ENCODE measurements around the gene GPR3.
A peak's percentile ranks its signal among the peaks of the same experiment; 100 is the strongest.
"Not testable (repeated sequence)": the region's sequence is repeated elsewhere in the genome, so short reads cannot be mapped to it uniquely, and the experiment has no call there.

The GPR3 gene

GRCh38 chr1:27380766-27381733 lies 11.4 kb upstream of the GPR3 start:
- no peaks in the 10 kb centered on the region for H3K4me1 Mint-ChIP-seq (ENCODE audit: low read depth)
- DNase-seq: no peak

DNA sequence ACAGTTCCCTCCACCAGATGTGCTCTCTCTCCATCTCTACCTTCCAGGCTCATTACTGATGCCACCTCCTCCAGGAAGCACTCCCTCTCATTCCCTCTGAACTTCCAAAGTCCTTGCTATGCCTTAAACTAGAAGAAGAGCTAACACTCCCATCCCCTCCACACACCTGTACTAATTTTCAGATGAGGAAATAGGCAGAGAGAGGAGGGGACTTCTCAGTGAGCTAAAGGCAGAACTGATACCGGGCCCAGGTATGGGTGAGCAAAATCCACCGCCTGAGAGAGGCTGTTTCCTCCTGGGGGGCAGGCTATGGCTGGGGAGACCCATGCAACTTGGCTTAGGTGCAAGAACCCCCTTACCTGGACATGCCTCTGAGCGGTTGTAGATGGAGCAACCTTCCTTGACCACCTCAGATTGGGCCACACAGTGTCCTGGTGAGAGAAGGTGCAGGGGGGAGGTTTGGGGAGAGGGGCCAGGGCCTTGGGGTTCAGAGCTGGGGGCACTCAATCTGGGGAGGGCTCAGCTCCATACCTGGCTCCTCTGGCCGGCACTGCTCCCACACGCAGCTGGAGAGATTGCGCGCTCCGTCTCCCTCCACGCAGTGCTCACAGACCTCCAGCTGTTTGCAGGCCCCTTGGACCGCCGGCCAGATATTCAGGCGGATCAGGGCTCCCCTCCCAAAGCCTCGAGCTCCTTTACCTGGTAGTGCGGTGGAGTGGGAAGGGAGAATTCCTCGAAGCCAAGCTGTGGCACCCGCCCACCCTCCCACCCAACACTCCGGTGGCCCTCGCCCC lies 10.3 kb upstream of the GPR3 start:
- H3K36me3 Mint-ChIP-seq (ENCODE audit: low read depth): no peaks in the 10 kb centered on the region
- DNase-seq: no peak
- H3K4me1 Mint-ChIP-seq (ENCODE audit: low read depth): no peaks in the 10 kb centered on the region
- no peak overlapping the region for H3K27ac Mint-ChIP-seq
- H3K9me3 Mint-ChIP-seq: no peaks in the 10 kb centered on the region
- no peaks in the 10 kb centered on the region for H3K27me3 Mint-ChIP-seq
- no peak overlapping the region for H3K4me3 Mint-ChIP-seq

More at GRCh38 chr1:27380766-27381733, 11.4 kb upstream of the GPR3 start:
- H3K27ac Mint-ChIP-seq: peak overlapping the region; percentile 32
- H3K27me3 Mint-ChIP-seq: no peaks in the 10 kb centered on the region
- no peak overlapping the region for H3K4me3 Mint-ChIP-seq
- no peaks in the 10 kb centered on the region for H3K9me3 Mint-ChIP-seq
- no peaks in the 10 kb centered on the region for H3K36me3 Mint-ChIP-seq (ENCODE audit: low read depth)

- Mint-ChIP-seq H3K9me3 (no peaks in the 10 kb centered on the region), H3K27me3 (no peaks in the 10 kb centered on the region), H3K4me1 (ENCODE audit: low read depth) (no peaks in the 10 kb centered on the region), H3K27ac (no peak within 1 kb of the TSS), H3K36me3 (ENCODE audit: low read depth) (no peaks in the 10 kb centered on the region), H3K4me3 (no peak within 1 kb of the TSS)
- DNase-seq: peak; percentile 66
Observed at GRCh38 chr1:27383039-27383605, 9.3 kb upstream of the GPR3 start, which contains the start of gene CD164L2. TSS of gene CD164L2 (minus strand) at chr1:27383333. CDS start at chr1:27383239, 94 bp downstream.

DNA sequence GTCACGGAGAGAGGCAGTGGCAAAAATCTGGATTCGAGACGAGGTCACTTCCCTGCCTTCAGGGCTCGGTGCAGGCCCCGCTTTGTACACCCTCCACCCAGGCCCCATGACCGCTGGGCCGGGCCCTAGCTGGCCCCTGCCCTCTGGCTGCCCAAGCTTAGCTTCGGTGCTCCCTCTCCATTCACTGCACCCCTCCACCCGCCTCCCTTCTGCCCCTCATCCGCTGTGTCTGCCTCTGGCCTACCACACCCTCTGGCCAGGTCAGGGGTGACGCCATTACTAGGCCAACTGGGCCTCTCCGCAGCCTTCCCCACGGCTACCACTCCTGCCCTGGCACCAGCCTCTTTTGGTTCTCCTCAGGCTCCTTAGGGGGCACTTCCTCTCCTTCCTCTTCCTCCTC lies 8.8 kb upstream of the GPR3 start:
- no peaks in the 10 kb centered on the region for H3K4me1 Mint-ChIP-seq (ENCODE audit: low read depth)
- H3K4me3 Mint-ChIP-seq: no peak overlapping the region
- H3K9me3 Mint-ChIP-seq: no peaks in the 10 kb centered on the region
- H3K27ac Mint-ChIP-seq: no peak overlapping the region
- H3K27me3 Mint-ChIP-seq: no peaks in the 10 kb centered on the region
- no peaks in the 10 kb centered on the region for H3K36me3 Mint-ChIP-seq (ENCODE audit: low read depth)
- no peak for DNase-seq

- H3K4me3 Mint-ChIP-seq; H3K36me3 Mint-ChIP-seq (ENCODE audit: low read depth); H3K4me1 Mint-ChIP-seq (ENCODE audit: low read depth); DNase-seq; H3K9me3 Mint-ChIP-seq; H3K27me3 Mint-ChIP-seq; H3K27ac Mint-ChIP-seq: not testable (repeated sequence)
Observed at GRCh38 chr1:27384797-27385196, 7.6 kb upstream of the GPR3 start.

- peaks cover 16% of the 10 kb centered on the region for H3K4me1 Mint-ChIP-seq (ENCODE audit: low read depth)
- H3K36me3 Mint-ChIP-seq (ENCODE audit: low read depth): peaks cover 3% of the 10 kb centered on the region
- peak; percentile 82 for DNase-seq
- no peaks in the 10 kb centered on the region for H3K9me3 Mint-ChIP-seq
- no peak overlapping the region for H3K27ac Mint-ChIP-seq
- no peaks in the 10 kb centered on the region for H3K27me3 Mint-ChIP-seq
- no peak overlapping the region for H3K4me3 Mint-ChIP-seq
Observed at GRCh38 chr1:27388337-27389005, 4.0 kb upstream of the GPR3 start.

GRCh38 chr1:27391511-27392095 lies 819 bp upstream of the GPR3 start:
- Mint-ChIP-seq H3K4me3 (peak overlapping the region; percentile 86), H3K36me3 (ENCODE audit: low read depth) (peaks cover 3% of the 10 kb centered on the region), H3K27ac (peak overlapping the region; percentile 95), H3K27me3 (no peaks in the 10 kb centered on the region), H3K9me3 (no peaks in the 10 kb centered on the region), H3K4me1 (ENCODE audit: low read depth) (peaks cover 22% of the 10 kb centered on the region)
- DNase-seq: peak; percentile 51

GRCh38 chr1:27392778-27393635 lies 585 bp downstream of the GPR3 start:
- DNase-seq: no peak
- peaks cover 3% of the 10 kb centered on the region for H3K36me3 Mint-ChIP-seq (ENCODE audit: low read depth)
- H3K4me1 Mint-ChIP-seq (ENCODE audit: low read depth): peaks cover 22% of the 10 kb centered on the region
- peak overlapping the region; percentile 86 for H3K4me3 Mint-ChIP-seq
- no peaks in the 10 kb centered on the region for H3K27me3 Mint-ChIP-seq
- no peaks in the 10 kb centered on the region for H3K9me3 Mint-ChIP-seq
- H3K27ac Mint-ChIP-seq: peak overlapping the region; percentile 88

- Mint-ChIP-seq H3K27ac (peak overlapping the region; percentile 88), H3K36me3 (ENCODE audit: low read depth) (peaks cover 3% of the 10 kb centered on the region), H3K4me1 (ENCODE audit: low read depth) (peaks cover 22% of the 10 kb centered on the region), H3K27me3 (no peaks in the 10 kb centered on the region), H3K9me3 (no peaks in the 10 kb centered on the region), H3K4me3 (peak overlapping the region; percentile 86)
- no peak for DNase-seq
Observed at GRCh38 chr1:27393641-27394281, 1.3 kb downstream of the GPR3 start.

GRCh38 chr1:27394282-27394658 lies 1.8 kb downstream of the GPR3 start:
- no peak for DNase-seq
- H3K36me3 Mint-ChIP-seq (ENCODE audit: low read depth): peaks cover 3% of the 10 kb centered on the region
- H3K9me3 Mint-ChIP-seq: no peaks in the 10 kb centered on the region
- peaks cover 22% of the 10 kb centered on the region for H3K4me1 Mint-ChIP-seq (ENCODE audit: low read depth)
- no peak overlapping the region for H3K27ac Mint-ChIP-seq
- H3K4me3 Mint-ChIP-seq: no peak overlapping the region
- no peaks in the 10 kb centered on the region for H3K27me3 Mint-ChIP-seq

DNA sequence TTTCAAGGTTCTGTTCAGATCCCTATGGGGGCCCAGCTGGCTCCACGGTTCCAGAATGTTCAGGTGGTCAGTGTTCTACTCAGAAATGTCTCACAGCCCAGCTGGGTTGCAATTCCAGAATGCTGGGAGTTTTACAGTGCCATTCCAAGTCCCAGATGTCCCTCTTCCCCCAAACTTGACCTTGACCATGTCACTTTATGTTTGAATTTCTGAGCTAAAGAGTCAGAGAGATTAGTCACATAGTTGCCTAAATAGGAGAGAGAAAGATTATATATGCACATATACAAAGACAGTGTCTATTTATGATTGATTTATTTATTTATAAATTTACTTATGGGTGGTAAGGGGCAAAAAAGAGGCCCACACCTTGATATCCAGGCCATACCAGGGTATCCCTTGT lies 2.5 kb downstream of the GPR3 start:
- H3K27ac Mint-ChIP-seq: no peak overlapping the region
- no peak overlapping the region for H3K4me3 Mint-ChIP-seq

GRCh38 chr1:27395441-27396195 lies 3.2 kb downstream of the GPR3 start:
- Mint-ChIP-seq H3K36me3 (ENCODE audit: low read depth) (peaks cover 3% of the 10 kb centered on the region), H3K27ac (no peak overlapping the region), H3K4me3 (no peak overlapping the region), H3K27me3 (no peaks in the 10 kb centered on the region), H3K9me3 (no peaks in the 10 kb centered on the region), H3K4me1 (ENCODE audit: low read depth) (peaks cover 22% of the 10 kb centered on the region)
- peak; percentile 85 for DNase-seq

More for the DNA sequence above, 2.5 kb downstream of the GPR3 start:
- no peaks in the 10 kb centered on the region for H3K9me3 Mint-ChIP-seq
- H3K4me1 Mint-ChIP-seq (ENCODE audit: low read depth): peaks cover 22% of the 10 kb centered on the region
- H3K36me3 Mint-ChIP-seq (ENCODE audit: low read depth): peaks cover 3% of the 10 kb centered on the region
- H3K27me3 Mint-ChIP-seq: no peaks in the 10 kb centered on the region
- no peak for DNase-seq
